Fibroblast of lung (primary cell): ENCODE measurements around the gene ATP13A5.

Source experiments
- CTCF ChIP-seq, 2 donors: IDR thresholded peaks in 1 of 2; conservative IDR thresholded peaks in 1 of 2; 1 replicate in 1 of 2; 2 replicates in 1 of 2; pipeline ENCODE4 v1.5.1; 2011 to 2012; ENCODE audit warnings: low read length in 2 of 2, control low read depth in 1 of 2, inconsistent platforms in 1 of 2, low read depth in 1 of 2, mild to moderate bottlenecking in 1 of 2
- EZH2 ChIP-seq: IDR thresholded peaks from 2 replicates; pipeline ENCODE4 v1.5.1; 2012; ENCODE audit warnings: low read length, control low read depth, mild to moderate bottlenecking; ENCODE audit errors: missing control alignments

- TF ChIP-seq CTCF (conservative IDR thresholded peaks at IDR 0.05 in 1 of 2, IDR thresholded peaks at IDR 0.05 in 1 of 2; ENCODE audit: low read depth in 1 of 2, low read length in 2 of 2) (no peak), EZH2 (no peak)
Measured at GRCh38 chr3:193333229-193333628, 45.3 kb downstream of the ATP13A5 start.
